Measurements from ENCODE around the gene SLC5A7.

The SLC5A7 gene

GRCh38 chr2:107986278-107987217 lies at the start of gene SLC5A7:
SLC5A7 (plus strand) TSS chr2:107986524; CDS start chr2:107988156, 1,632 bp downstream.
- no peak for DNase-seq

- DNase-seq = no peak
Measured at GRCh38 chr2:107961395-107961794, 24.9 kb upstream of the SLC5A7 start.

- DNase-seq = no peak
Measured at GRCh38 chr2:107964185-107964584, 22.1 kb upstream of the SLC5A7 start.

- DNase-seq = no peak
Measured at GRCh38 chr2:107984707-107985106, 1.6 kb upstream of the SLC5A7 start.

- DNase-seq = no peak
Measured at GRCh38 chr2:107988108-107988507, 1.8 kb downstream of the SLC5A7 start.

GRCh38 chr2:107989445-107989844 lies 3.1 kb downstream of the SLC5A7 start:
- DNase-seq = no peak

GRCh38 chr2:107990718-107991117 lies 4.4 kb downstream of the SLC5A7 start:
- no peak for DNase-seq

- DNase-seq = no peak
Measured at GRCh38 chr2:107992069-107992468, 5.7 kb downstream of the SLC5A7 start.

GRCh38 chr2:107999158-107999557 lies 12.8 kb downstream of the SLC5A7 start:
- no peak for DNase-seq

GRCh38 chr2:108010912-108011591 lies 24.7 kb downstream of the SLC5A7 start:
- DNase-seq = no peak

- DNase-seq = no peak
Measured at GRCh38 chr2:108013305-108013704, 27.0 kb downstream of the SLC5A7 start.

- no peak for DNase-seq
Measured at GRCh38 chr2:108022628-108023027, 36.3 kb downstream of the SLC5A7 start.

- no peak for DNase-seq
Measured at GRCh38 chr2:108023776-108024175, 37.5 kb downstream of the SLC5A7 start.

GRCh38 chr2:108026092-108026794 lies 39.9 kb downstream of the SLC5A7 start:
- no peak for DNase-seq

- peak; percentile 1 for DNase-seq
Measured at GRCh38 chr2:108029496-108029895, 43.2 kb downstream of the SLC5A7 start.

GRCh38 chr2:108029912-108030311 lies 43.6 kb downstream of the SLC5A7 start:
- no peak for DNase-seq

- no peak for DNase-seq
Measured at GRCh38 chr2:108031471-108031941, 45.2 kb downstream of the SLC5A7 start.

GRCh38 chr2:108034843-108035242 lies 48.5 kb downstream of the SLC5A7 start:
- no peak for DNase-seq

- no peak for DNase-seq
Measured at GRCh38 chr2:108048752-108049151, 62.4 kb downstream of the SLC5A7 start.

GRCh38 chr2:108058576-108059137 lies 72.3 kb downstream of the SLC5A7 start:
- DNase-seq = no peak

GRCh38 chr2:108061439-108062042 lies 75.2 kb downstream of the SLC5A7 start:
- DNase-seq = no peak

Data from NCI-H1105 treated with DMSO at 0.1 percent for 48 hours (cell line).